WTC11 (cell line): ENCODE data around the gene GPC6. TPM values are rescaled to one million over a fixed set of nuclear protein-coding genes. Genes with fewer than 3 reads are reported as not detected.

ENCODE experiments used
- ATAC-seq: fragments of 200-7000 bp; cut with Tn5 transposase; 2 replicates; pipeline ENCODE4 v1.10.0; 2021; ENCODE audit warnings: mild to moderate bottlenecking, moderate library complexity
- CTCF ChIA-PET: fragments of 300-600 bp; sonication (Branson Sonifier 250); formaldehyde crosslinking; loops from one replicate; lab custom pipeline; 2021; ENCODE audit warnings: antibody characterized with exemption; lab: Charles Lee
- POLR2A ChIA-PET: fragments of 350-600 bp; sonication (Branson Sonifier 250); formaldehyde crosslinking; loops from one replicate; lab custom pipeline; 2021; ENCODE audit warnings: antibody characterized with exemption; lab: Charles Lee
- DNase-seq: peaks from one replicate; pipeline ENCODE4 v3.0.0; 2021; ENCODE audit warnings: low spot score
- H3K27ac Mint-ChIP-seq: 2 replicates; pipeline ENCODE4 v1.8.0; 2021; ENCODE audit warnings: mixed read lengths
- H3K27me3 Mint-ChIP-seq: 2 replicates; pipeline ENCODE4 v1.8.0; 2021; ENCODE audit warnings: low read depth, mild to moderate bottlenecking, moderate library complexity, mixed read lengths
- H3K36me3 Mint-ChIP-seq: 2 replicates; pipeline ENCODE4 v1.8.0; 2021; ENCODE audit warnings: mixed read lengths
- H3K4me1 Mint-ChIP-seq: 2 replicates; pipeline ENCODE4 v1.8.0; 2022; ENCODE audit warnings: mixed read lengths
- H3K4me3 Mint-ChIP-seq: 2 replicates; pipeline ENCODE4 v1.8.0; 2021; ENCODE audit warnings: mild to moderate bottlenecking, moderate library complexity, mixed read lengths
- H3K9me3 Mint-ChIP-seq: 2 replicates; pipeline ENCODE4 v1.8.0; 2021; ENCODE audit warnings: mixed read lengths
- ESRRA ChIP-seq: sonication (generic); formaldehyde crosslinking; IDR thresholded peaks from 2 replicates; pipeline ENCODE4 v1.8.1; 2022; ENCODE audit warnings: mild to moderate bottlenecking, missing genetic modification reagents, borderline replicate concordance
- GABPB1 ChIP-seq: sonication (generic); formaldehyde crosslinking; IDR thresholded peaks from 2 replicates; pipeline ENCODE4 v1.8.1; 2023; ENCODE audit warnings: mild to moderate bottlenecking, missing genetic modification reagents
- IRF2 ChIP-seq: sonication (generic); formaldehyde crosslinking; IDR thresholded peaks from 2 replicates; pipeline ENCODE4 v1.8.0; 2022; ENCODE audit warnings: low read depth, missing genetic modification reagents, borderline replicate concordance
- MXD4 ChIP-seq: fragments of 250-450 bp; sonication (Bioruptor Pico); IDR thresholded peaks from 2 replicates; pipeline ENCODE4 v1.8.0; 2021; ENCODE audit warnings: mild to moderate bottlenecking, moderate library complexity, borderline replicate concordance
- MYBL2 ChIP-seq: sonication (generic); formaldehyde crosslinking; IDR thresholded peaks from 2 replicates; pipeline ENCODE4 v1.8.1; 2023; ENCODE audit warnings: mild to moderate bottlenecking, moderate library complexity, missing genetic modification reagents
- SP1 ChIP-seq: sonication (generic); formaldehyde crosslinking; conservative IDR thresholded peaks from 2 replicates; pipeline ENCODE4 v1.8.1; 2022; ENCODE audit warnings: missing genetic modification reagents
- ZBTB21 ChIP-seq: sonication (generic); formaldehyde crosslinking; IDR thresholded peaks from 2 replicates; pipeline ENCODE4 v1.8.1; 2023; ENCODE audit warnings: mild to moderate bottlenecking, missing genetic modification reagents, borderline replicate concordance
- ZNF121 ChIP-seq: sonication (generic); formaldehyde crosslinking; IDR thresholded peaks from 2 replicates; pipeline ENCODE4 v1.8.0; 2023; ENCODE audit warnings: missing genetic modification reagents
- ZNF263 ChIP-seq: sonication (generic); formaldehyde crosslinking; IDR thresholded peaks from 2 replicates; pipeline ENCODE4 v1.8.1; 2022; ENCODE audit warnings: low read depth, mild to moderate bottlenecking, moderate library complexity, missing genetic modification reagents
- ZNF423 ChIP-seq: fragments of 250-450 bp; sonication (Bioruptor Pico); IDR thresholded peaks from 2 replicates; pipeline ENCODE4 v2.1.2; 2022; ENCODE audit warnings: mild to moderate bottlenecking, moderate library complexity
- ZNF671 ChIP-seq: fragments of 250-450 bp; sonication (Bioruptor Pico); IDR thresholded peaks from 2 replicates; pipeline ENCODE4 v1.8.0; 2021; ENCODE audit warnings: mild to moderate bottlenecking
- total RNA-seq: library from RNA; stranded (reverse); gene quantifications from 3 replicates; pipeline ENCODE4 v1.2.3, GENCODE V29; 2021
- TF ChIP-seq, protein P1 (sequence below): sonication (generic); formaldehyde crosslinking; IDR thresholded peaks from 2 replicates; pipeline ENCODE4 v1.8.0; 2022; ENCODE audit warnings: mild to moderate bottlenecking, missing genetic modification reagents
- TF ChIP-seq, protein P2 (sequence below): fragments of 250-450 bp; sonication (Bioruptor Pico); IDR thresholded peaks from 2 replicates; pipeline ENCODE4 v1.8.0; 2021; ENCODE audit warnings: mild to moderate bottlenecking
- TF ChIP-seq, protein P3 (sequence below): sonication (generic); formaldehyde crosslinking; IDR thresholded peaks from 2 replicates; pipeline ENCODE4 v1.8.0; 2022; ENCODE audit warnings: missing genetic modification reagents
- TF ChIP-seq, protein P4 (sequence below): sonication (generic); formaldehyde crosslinking; IDR thresholded peaks from 2 replicates; pipeline ENCODE4 v1.8.0; 2022; ENCODE audit warnings: mild to moderate bottlenecking, missing genetic modification reagents
- TF ChIP-seq, protein P5 (sequence below): sonication (generic); formaldehyde crosslinking; conservative IDR thresholded peaks from 2 replicates; pipeline ENCODE4 v1.8.1; 2022; ENCODE audit warnings: mild to moderate bottlenecking, missing genetic modification reagents
- TF ChIP-seq, protein P6 (sequence below): fragments of 250-450 bp; sonication (Bioruptor Pico); IDR thresholded peaks from 2 replicates; pipeline ENCODE4 v1.9.0; 2021; ENCODE audit warnings: mild to moderate bottlenecking, borderline replicate concordance

The GPC6 gene
- total RNA-seq, 1 experiment from 2014 or later = 19.5 TPM

DNA sequence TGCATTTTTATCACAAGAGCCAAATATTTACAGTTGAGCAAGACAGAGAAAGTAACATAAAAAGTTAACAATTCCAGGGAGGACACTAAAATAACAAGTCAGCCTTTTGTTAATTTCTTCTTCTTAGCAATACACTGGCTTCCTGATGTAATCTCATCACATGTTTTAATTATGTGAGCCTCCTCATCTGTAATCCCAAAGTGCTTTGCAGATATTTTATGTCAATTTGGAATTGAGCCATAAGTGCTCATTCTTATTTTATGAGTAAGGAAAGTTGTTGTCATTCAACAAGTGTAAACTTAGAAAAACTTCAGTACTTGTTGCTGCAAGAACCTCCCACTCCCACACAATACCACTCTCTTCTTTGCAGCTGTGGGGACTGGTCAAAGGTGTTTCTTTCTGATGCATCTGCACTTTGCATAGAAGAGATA is 223.6 kb downstream of the GPC6 start:
- ChIA-PET POLR2A (no interaction called here), CTCF (no interaction called here)
- no peaks in the 10 kb centered on the region; the same call in 1 of the 2 replicates for H3K27me3 Mint-ChIP-seq
- H3K9me3 Mint-ChIP-seq = peaks cover 8% of the 10 kb centered on the region; the same call in 1 of the 2 replicates
- H3K27ac Mint-ChIP-seq = no peak overlapping the region
- peaks cover 8% of the 10 kb centered on the region; the same call in 1 of the 2 replicates for H3K36me3 Mint-ChIP-seq
- ATAC-seq (no peak), DNase-seq (no peak)
- H3K4me3 Mint-ChIP-seq = no peak overlapping the region
- peaks cover 15% of the 10 kb centered on the region for H3K4me1 Mint-ChIP-seq
- TF ChIP-seq, protein P1, sequence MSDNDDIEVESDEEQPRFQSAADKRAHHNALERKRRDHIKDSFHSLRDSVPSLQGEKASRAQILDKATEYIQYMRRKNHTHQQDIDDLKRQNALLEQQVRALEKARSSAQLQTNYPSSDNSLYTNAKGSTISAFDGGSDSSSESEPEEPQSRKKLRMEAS (CRISPR knock-in tag) = no peak
- TF ChIP-seq ZNF423 (CRISPR knock-in tag) (no peak), ZNF671 (CRISPR knock-in tag) (no peak), ESRRA (no peak), ZBTB21 (CRISPR knock-in tag) (no peak), IRF2 (CRISPR knock-in tag) (no peak), MYBL2 (CRISPR knock-in tag) (no peak), ZNF121 (CRISPR knock-in tag) (no peak), MXD4 (CRISPR knock-in tag) (no peak), SP1 (CRISPR knock-in tag) (no peak), GABPB1 (CRISPR knock-in tag) (no peak), ZNF263 (CRISPR knock-in tag) (no peak)
- TF ChIP-seq, protein P2, sequence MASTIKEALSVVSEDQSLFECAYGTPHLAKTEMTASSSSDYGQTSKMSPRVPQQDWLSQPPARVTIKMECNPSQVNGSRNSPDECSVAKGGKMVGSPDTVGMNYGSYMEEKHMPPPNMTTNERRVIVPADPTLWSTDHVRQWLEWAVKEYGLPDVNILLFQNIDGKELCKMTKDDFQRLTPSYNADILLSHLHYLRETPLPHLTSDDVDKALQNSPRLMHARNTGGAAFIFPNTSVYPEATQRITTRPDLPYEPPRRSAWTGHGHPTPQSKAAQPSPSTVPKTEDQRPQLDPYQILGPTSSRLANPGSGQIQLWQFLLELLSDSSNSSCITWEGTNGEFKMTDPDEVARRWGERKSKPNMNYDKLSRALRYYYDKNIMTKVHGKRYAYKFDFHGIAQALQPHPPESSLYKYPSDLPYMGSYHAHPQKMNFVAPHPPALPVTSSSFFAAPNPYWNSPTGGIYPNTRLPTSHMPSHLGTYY (CRISPR knock-in tag) = no peak
- TF ChIP-seq, protein P3, sequence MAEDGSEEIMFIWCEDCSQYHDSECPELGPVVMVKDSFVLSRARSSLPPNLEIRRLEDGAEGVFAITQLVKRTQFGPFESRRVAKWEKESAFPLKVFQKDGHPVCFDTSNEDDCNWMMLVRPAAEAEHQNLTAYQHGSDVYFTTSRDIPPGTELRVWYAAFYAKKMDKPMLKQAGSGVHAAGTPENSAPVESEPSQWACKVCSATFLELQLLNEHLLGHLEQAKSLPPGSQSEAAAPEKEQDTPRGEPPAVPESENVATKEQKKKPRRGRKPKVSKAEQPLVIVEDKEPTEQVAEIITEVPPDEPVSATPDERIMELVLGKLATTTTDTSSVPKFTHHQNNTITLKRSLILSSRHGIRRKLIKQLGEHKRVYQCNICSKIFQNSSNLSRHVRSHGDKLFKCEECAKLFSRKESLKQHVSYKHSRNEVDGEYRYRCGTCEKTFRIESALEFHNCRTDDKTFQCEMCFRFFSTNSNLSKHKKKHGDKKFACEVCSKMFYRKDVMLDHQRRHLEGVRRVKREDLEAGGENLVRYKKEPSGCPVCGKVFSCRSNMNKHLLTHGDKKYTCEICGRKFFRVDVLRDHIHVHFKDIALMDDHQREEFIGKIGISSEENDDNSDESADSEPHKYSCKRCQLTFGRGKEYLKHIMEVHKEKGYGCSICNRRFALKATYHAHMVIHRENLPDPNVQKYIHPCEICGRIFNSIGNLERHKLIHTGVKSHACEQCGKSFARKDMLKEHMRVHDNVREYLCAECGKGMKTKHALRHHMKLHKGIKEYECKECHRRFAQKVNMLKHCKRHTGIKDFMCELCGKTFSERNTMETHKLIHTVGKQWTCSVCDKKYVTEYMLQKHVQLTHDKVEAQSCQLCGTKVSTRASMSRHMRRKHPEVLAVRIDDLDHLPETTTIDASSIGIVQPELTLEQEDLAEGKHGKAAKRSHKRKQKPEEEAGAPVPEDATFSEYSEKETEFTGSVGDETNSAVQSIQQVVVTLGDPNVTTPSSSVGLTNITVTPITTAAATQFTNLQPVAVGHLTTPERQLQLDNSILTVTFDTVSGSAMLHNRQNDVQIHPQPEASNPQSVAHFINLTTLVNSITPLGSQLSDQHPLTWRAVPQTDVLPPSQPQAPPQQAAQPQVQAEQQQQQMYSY (CRISPR knock-in tag) = no peak
- TF ChIP-seq, protein P4, sequence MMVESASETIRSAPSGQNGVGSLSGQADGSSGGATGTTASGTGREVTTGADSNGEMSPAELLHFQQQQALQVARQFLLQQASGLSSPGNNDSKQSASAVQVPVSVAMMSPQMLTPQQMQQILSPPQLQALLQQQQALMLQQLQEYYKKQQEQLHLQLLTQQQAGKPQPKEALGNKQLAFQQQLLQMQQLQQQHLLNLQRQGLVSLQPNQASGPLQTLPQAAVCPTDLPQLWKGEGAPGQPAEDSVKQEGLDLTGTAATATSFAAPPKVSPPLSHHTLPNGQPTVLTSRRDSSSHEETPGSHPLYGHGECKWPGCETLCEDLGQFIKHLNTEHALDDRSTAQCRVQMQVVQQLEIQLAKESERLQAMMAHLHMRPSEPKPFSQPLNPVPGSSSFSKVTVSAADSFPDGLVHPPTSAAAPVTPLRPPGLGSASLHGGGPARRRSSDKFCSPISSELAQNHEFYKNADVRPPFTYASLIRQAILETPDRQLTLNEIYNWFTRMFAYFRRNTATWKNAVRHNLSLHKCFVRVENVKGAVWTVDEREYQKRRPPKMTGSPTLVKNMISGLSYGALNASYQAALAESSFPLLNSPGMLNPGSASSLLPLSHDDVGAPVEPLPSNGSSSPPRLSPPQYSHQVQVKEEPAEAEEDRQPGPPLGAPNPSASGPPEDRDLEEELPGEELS (CRISPR knock-in tag) = no peak
- TF ChIP-seq, protein P5, sequence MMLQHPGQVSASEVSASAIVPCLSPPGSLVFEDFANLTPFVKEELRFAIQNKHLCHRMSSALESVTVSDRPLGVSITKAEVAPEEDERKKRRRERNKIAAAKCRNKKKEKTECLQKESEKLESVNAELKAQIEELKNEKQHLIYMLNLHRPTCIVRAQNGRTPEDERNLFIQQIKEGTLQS (CRISPR knock-in tag) = no peak
- TF ChIP-seq, protein P6, sequence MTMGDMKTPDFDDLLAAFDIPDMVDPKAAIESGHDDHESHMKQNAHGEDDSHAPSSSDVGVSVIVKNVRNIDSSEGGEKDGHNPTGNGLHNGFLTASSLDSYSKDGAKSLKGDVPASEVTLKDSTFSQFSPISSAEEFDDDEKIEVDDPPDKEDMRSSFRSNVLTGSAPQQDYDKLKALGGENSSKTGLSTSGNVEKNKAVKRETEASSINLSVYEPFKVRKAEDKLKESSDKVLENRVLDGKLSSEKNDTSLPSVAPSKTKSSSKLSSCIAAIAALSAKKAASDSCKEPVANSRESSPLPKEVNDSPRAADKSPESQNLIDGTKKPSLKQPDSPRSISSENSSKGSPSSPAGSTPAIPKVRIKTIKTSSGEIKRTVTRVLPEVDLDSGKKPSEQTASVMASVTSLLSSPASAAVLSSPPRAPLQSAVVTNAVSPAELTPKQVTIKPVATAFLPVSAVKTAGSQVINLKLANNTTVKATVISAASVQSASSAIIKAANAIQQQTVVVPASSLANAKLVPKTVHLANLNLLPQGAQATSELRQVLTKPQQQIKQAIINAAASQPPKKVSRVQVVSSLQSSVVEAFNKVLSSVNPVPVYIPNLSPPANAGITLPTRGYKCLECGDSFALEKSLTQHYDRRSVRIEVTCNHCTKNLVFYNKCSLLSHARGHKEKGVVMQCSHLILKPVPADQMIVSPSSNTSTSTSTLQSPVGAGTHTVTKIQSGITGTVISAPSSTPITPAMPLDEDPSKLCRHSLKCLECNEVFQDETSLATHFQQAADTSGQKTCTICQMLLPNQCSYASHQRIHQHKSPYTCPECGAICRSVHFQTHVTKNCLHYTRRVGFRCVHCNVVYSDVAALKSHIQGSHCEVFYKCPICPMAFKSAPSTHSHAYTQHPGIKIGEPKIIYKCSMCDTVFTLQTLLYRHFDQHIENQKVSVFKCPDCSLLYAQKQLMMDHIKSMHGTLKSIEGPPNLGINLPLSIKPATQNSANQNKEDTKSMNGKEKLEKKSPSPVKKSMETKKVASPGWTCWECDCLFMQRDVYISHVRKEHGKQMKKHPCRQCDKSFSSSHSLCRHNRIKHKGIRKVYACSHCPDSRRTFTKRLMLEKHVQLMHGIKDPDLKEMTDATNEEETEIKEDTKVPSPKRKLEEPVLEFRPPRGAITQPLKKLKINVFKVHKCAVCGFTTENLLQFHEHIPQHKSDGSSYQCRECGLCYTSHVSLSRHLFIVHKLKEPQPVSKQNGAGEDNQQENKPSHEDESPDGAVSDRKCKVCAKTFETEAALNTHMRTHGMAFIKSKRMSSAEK (CRISPR knock-in tag) = no peak
